ENCODE results near the gene CPO.
A peak's percentile ranks its signal among the peaks of the same experiment; 100 is the strongest.

Gene CPO

GRCh38 chr2:206987810-206988209 is 48.5 kb downstream of the CPO start:
- no peak overlapping the region for H3K4me3 ChIP-seq (ENCODE audit: low read depth, low read length)
- TF ChIP-seq CTCF (IDR thresholded peaks at IDR 0.05; ENCODE audit: low read depth, low read length, missing control alignments), result no peak
- in situ Hi-C loops (cut with HindIII; ENCODE audit: low sequenced_read_pairs), result loop anchor here (25.0 kb wide), 1 partner anchor 499 kb away; no protein-coding TSS in a partner anchor
- DNase-seq (ENCODE audit: low read depth), result no peak

GRCh38 chr2:206988884-206989283 is 49.6 kb downstream of the CPO start:
- in situ Hi-C loops (cut with HindIII; ENCODE audit: low sequenced_read_pairs), result loop anchor here (25.0 kb wide), 1 partner anchor 498 kb away; no protein-coding TSS in a partner anchor
- no peak overlapping the region for H3K4me3 ChIP-seq (ENCODE audit: low read depth, low read length)
- no peak for TF ChIP-seq CTCF (IDR thresholded peaks at IDR 0.05; ENCODE audit: low read depth, low read length, missing control alignments)
- DNase-seq (ENCODE audit: low read depth), result no peak

GRCh38 chr2:206989311-206989710 is 50.0 kb downstream of the CPO start:
- in situ Hi-C loops (cut with HindIII; ENCODE audit: low sequenced_read_pairs), result loop anchor here (25.0 kb wide), 1 partner anchor 498 kb away; no protein-coding TSS in a partner anchor
- no peak overlapping the region for H3K4me3 ChIP-seq (ENCODE audit: low read depth, low read length)
- no peak for DNase-seq (ENCODE audit: low read depth)
- peak; percentile 71 for TF ChIP-seq CTCF (IDR thresholded peaks at IDR 0.05; ENCODE audit: low read depth, low read length, missing control alignments)

GRCh38 chr2:206990360-206990759 is 51.0 kb downstream of the CPO start:
- in situ Hi-C loops (cut with HindIII; ENCODE audit: low sequenced_read_pairs), result loop anchor here (25.0 kb wide), 1 partner anchor 497 kb away; no protein-coding TSS in a partner anchor
- no peak overlapping the region for H3K4me3 ChIP-seq (ENCODE audit: low read depth, low read length)
- no peak for TF ChIP-seq CTCF (IDR thresholded peaks at IDR 0.05; ENCODE audit: low read depth, low read length, missing control alignments)
- DNase-seq (ENCODE audit: low read depth), result no peak

- H3K4me3 ChIP-seq (ENCODE audit: low read depth, low read length), result no peak overlapping the region
- DNase-seq (ENCODE audit: low read depth), result no peak
- in situ Hi-C loops (cut with HindIII; ENCODE audit: low sequenced_read_pairs), result loop anchor here (25.0 kb wide), 1 partner anchor 496 kb away; no protein-coding TSS in a partner anchor
- no peak for TF ChIP-seq CTCF (IDR thresholded peaks at IDR 0.05; ENCODE audit: low read depth, low read length, missing control alignments)
Measured at GRCh38 chr2:206991070-206991469, 51.8 kb downstream of the CPO start.

- TF ChIP-seq CTCF (IDR thresholded peaks at IDR 0.05; ENCODE audit: low read depth, low read length, missing control alignments), result no peak
- in situ Hi-C loops (cut with HindIII; ENCODE audit: low sequenced_read_pairs), result loop anchor here (25.0 kb wide), 1 partner anchor 494 kb away; no protein-coding TSS in a partner anchor
- no peak for DNase-seq (ENCODE audit: low read depth)
- H3K4me3 ChIP-seq (ENCODE audit: low read depth, low read length), result no peak overlapping the region
Measured at GRCh38 chr2:206993396-206993911, 54.1 kb downstream of the CPO start.
